Activated effector memory CD4-positive, alpha-beta T cell treated with anti-CD3 and anti-CD28 coated beads, Interleukin-2, amount 50 U/mL, for 16 hours (primary cell): Measurements from ENCODE around the gene ATP10D.
"Not testable (repeated sequence)": the region's sequence is repeated elsewhere in the genome, so short reads cannot be mapped to it uniquely, and the experiment has no call there.

Experiments
- DNase-seq: peaks from one replicate; pipeline ENCODE4 v3.0.0-alpha.2; 2020

The ATP10D gene

GRCh38 chr4:47538111-47538824, 53.2 kb downstream of the ATP10D start:
- DNase-seq: no peak

- no peak for DNase-seq
These were observed 53.7 kb downstream of the ATP10D start for GRCh38 chr4:47538825-47539154.

GRCh38 chr4:47542640-47543039, 57.6 kb downstream of the ATP10D start:
- not testable (repeated sequence) for DNase-seq

GRCh38 chr4:47543331-47543730, 58.3 kb downstream of the ATP10D start:
- no peak for DNase-seq

- not testable (repeated sequence) for DNase-seq
These were observed 65.3 kb downstream of the ATP10D start for GRCh38 chr4:47550357-47550756.

- no peak for DNase-seq
These were observed 65.9 kb downstream of the ATP10D start for GRCh38 chr4:47550899-47551548.

- no peak for DNase-seq
These were observed 66.6 kb downstream of the ATP10D start for GRCh38 chr4:47551682-47552081.

- DNase-seq: no peak
These were observed 68.5 kb downstream of the ATP10D start for GRCh38 chr4:47553329-47554125.

GRCh38 chr4:47555920-47556319, 70.8 kb downstream of the ATP10D start:
- not testable (repeated sequence) for DNase-seq

- no peak for DNase-seq
These were observed 72.2 kb downstream of the ATP10D start for GRCh38 chr4:47557255-47557654.

GRCh38 chr4:47560682-47561081, 75.6 kb downstream of the ATP10D start:
- DNase-seq: no peak

GRCh38 chr4:47561331-47561730, 76.3 kb downstream of the ATP10D start:
- DNase-seq: no peak

- DNase-seq: no peak
These were observed 77.2 kb downstream of the ATP10D start for GRCh38 chr4:47562297-47562696.

GRCh38 chr4:47566566-47566965, 81.5 kb downstream of the ATP10D start:
- no peak for DNase-seq

- no peak for DNase-seq
These were observed 81.9 kb downstream of the ATP10D start for GRCh38 chr4:47566969-47567368.

GRCh38 chr4:47567511-47567910, 82.4 kb downstream of the ATP10D start:
- no peak for DNase-seq

GRCh38 chr4:47570816-47571215, 85.7 kb downstream of the ATP10D start:
- DNase-seq: no peak

GRCh38 chr4:47572981-47573380, 87.9 kb downstream of the ATP10D start:
- no peak for DNase-seq

- DNase-seq: no peak
These were observed 92.9 kb downstream of the ATP10D start for GRCh38 chr4:47577779-47578553.

GRCh38 chr4:47579235-47579634, 94.2 kb downstream of the ATP10D start:
- DNase-seq: no peak

- no peak for DNase-seq
These were observed 105.2 kb downstream of the ATP10D start for GRCh38 chr4:47590325-47590724.

- no peak for DNase-seq
These were observed 112.6 kb downstream of the ATP10D start for GRCh38 chr4:47597696-47598095.

GRCh38 chr4:47598320-47598719, 113.2 kb downstream of the ATP10D start:
- DNase-seq: no peak
